Mucosa of gallbladder (tissue), 1 donor: Measurements from ENCODE around the gene BTN3A1. TPM values are rescaled to one million over a fixed set of nuclear protein-coding genes. Genes with fewer than 3 reads are reported as not detected.
A peak's percentile ranks its signal among the peaks of the same experiment; 100 is the strongest.
"Not testable (repeated sequence)": the region's sequence is repeated elsewhere in the genome, so short reads cannot be mapped to it uniquely, and the experiment has no call there.

Source experiments
- DNase-seq: peaks from one replicate; pipeline ENCODE4 v3.0.0-alpha.2; 2020; ENCODE audit warnings: low spot score
- total RNA-seq: library from RNA; stranded (reverse); gene quantifications from one replicate; pipeline ENCODE4 v1.2.1, GENCODE V29; 2021
- donor health status: DM: no; HTN: no; CAD: no.

BTN3A1 gene
- 32.1 TPM for total RNA-seq

DNA sequence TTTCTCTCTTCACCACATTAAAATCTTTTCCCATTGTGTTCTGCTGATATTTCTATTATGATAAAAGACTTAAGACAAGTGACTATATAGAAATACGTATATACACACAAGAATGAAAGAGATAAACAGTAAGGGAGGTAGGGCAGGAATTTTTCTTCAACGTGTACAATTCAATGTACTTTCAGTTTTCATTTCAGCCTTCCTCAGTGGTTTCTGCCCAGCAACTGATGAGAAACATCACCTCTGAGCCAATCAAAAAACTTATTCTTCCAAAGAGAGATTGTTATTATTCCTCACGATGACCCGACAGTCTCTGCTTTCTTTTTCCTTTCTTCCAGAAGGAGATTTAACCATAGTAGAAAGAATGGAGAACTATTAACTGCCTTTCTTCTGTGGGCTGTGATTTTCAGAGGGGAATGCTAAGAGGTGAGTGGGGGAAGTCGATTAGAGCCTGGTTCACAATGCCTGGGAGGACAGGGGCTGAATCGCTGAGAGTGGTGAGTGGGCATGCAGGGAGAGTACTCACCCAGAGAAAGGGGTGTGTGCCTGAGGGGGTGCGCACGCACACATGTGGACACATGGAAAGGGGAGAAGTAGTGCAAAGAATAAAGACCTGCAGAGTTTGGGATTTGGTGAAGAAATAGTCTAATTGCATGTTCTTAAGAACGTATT, at the start of gene BTN3A1:
TSS of gene BTN3A1 (plus strand) at position 289 of the 672 bp plus-strand sequence. CDS start 3,289 bp downstream, outside the sequence.
- peak; percentile 81 for DNase-seq

GRCh38 chr6:26352315-26352714, 49.8 kb upstream of the BTN3A1 start:
- no peak for DNase-seq

DNA sequence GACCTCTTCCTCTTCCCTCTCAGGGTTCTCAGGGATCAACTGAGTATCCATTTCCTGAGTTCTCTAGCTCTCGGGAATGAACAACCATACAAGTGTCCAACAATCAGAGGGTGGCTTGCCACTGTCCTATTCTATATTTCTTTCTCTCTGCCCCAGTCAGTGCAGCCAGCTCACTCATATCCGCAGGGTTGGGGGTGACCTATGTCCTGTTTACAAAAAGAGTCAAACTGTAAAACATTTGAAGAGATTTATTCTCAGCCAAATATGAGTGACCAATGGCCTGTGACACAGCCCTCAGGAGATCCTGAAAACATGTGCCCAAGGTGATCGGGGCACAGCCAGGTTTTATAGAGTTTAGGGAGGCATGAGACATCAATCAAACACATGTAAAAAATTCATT, 47.9 kb upstream of the BTN3A1 start:
- no peak for DNase-seq

GRCh38 chr6:26355366-26355765, 46.7 kb upstream of the BTN3A1 start:
- DNase-seq = no peak

GRCh38 chr6:26357543-26357942, 44.5 kb upstream of the BTN3A1 start:
- not testable (repeated sequence) for DNase-seq

GRCh38 chr6:26358511-26358981, 43.5 kb upstream of the BTN3A1 start:
- DNase-seq = no peak

DNA sequence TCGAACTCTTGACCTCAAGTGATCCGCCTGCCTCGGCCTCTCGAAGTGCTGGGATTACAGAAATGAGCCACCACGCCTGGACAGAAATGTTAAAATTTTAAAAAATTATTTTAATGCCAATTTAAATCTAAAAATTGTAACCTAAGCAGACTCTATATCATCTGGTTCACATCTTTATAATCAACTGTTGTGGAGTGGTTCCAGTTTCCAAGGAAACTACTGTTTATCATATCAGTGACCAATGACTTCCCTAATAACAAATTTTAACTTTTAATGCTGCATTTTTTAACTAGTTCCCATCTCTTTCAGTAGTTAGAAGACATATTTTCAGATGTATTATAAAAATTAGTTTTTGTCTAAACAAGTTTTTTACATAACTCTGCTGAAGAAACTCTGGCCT, 42.3 kb upstream of the BTN3A1 start:
- no peak for DNase-seq

DNA sequence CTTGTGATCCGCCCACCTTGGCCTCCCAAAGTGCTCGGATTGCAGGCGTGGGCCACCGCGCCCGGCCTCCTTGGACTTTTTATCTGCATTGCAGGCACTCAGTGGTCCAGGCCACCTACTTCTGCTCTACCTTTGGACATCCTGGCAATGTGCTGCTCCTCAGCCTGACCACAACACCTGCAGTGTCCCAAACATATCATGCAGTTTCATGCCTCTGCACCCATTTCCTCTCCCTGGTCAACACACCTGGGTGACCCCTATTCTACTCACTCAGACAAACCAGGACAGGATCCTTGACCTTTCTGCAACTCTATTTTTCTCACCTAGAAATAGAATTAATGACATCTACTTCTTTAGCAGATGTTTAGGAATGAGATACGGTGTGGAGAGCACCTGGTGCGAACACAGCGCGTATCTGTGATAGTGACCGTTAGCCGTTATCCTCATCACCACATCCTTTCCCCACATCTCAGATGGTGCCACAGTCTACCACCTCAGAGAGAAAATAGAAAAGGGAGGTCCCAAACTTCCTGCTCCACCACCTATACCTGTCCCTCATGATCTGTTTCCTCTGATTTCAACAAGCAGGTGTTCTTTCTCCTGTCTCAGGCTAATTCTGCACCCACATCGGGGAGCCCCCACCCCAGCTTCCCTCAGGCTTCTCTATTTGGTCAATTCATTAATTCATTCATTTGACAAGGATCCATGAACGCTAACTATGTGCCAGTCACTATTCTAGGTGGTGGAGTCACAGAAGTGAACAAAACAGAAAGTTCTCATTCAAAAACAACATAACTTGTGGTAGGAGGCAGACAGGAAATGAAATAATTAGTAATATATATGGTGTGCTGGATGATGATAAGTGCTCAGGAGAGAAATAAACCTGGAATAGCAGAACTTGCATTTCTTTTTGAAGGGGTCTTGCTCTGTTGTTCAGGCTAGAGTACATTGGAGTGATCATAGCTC, 41.3 kb upstream of the BTN3A1 start:
- DNase-seq = no peak

DNA sequence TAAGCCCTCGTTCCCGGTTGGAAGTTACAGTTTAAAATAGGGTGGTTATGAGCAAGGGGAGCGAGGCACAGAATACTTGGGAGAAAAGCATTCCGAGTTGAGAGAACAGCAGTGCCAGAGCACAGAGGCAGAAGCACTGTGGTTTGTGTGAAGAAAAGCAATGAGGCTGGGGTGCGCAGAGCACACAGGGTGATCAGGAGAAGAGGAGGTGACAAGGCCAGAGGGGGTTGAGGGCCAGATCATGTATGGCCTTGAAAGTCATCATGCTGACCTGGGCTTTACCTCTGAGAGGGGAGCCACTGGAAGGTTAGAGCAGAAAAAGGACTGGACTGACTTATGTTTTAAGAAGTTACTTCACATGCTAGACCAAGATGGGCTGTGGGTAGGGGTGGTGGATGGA, 40.5 kb upstream of the BTN3A1 start:
- DNase-seq = no peak

DNA sequence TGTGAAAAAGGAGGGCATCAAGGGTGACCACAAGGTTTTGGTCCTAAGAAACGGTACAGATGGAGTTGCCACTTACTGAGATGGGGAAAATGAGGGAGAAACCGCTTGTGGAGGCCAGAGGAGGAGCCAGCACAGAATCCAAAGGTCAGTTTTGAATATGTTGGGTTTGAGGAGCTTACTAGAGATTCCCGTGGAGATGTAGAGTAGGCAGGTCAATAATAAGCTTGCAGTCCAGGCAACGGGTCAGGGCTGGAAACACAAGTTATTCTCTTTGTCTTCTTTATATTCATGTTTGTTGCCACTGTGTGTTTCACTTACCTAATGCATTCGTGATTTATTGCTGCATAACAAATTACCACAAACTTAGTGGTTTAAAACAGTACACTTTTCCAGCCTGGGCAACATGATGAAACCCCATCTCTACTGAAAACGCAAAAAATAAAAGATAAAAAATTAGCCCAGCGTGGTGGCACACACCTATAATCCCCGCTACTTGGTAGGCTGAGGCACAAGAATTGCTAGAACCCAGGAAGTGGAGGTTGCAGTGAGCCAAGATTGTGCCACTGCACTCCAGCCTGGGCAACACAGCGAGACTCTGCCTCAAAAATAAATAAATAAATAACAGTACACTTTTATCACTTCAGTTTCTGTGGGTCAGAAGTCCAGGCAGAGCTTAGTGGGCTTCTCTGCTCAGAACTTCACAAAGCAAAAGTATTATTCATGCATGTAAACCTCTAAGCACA, 39.8 kb upstream of the BTN3A1 start:
- DNase-seq = no peak

DNA sequence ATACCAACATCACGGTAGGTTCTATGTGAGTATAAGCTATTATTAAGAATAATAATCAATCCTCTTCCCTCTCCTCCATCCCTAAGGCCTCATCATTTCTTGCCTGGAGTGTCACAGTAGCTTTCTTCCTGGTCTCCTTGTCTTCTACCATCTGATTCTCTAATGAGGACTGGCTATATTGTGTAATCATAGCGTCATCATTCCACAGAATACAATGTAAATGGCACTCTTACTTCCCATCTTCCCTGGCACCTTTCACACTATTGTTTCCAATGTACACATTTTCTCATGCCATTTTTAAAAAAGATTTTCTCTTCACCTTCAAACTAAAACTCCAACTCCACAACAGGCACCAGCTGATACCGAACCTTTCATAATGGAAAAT, 39.2 kb upstream of the BTN3A1 start:
- DNase-seq = no peak

DNA sequence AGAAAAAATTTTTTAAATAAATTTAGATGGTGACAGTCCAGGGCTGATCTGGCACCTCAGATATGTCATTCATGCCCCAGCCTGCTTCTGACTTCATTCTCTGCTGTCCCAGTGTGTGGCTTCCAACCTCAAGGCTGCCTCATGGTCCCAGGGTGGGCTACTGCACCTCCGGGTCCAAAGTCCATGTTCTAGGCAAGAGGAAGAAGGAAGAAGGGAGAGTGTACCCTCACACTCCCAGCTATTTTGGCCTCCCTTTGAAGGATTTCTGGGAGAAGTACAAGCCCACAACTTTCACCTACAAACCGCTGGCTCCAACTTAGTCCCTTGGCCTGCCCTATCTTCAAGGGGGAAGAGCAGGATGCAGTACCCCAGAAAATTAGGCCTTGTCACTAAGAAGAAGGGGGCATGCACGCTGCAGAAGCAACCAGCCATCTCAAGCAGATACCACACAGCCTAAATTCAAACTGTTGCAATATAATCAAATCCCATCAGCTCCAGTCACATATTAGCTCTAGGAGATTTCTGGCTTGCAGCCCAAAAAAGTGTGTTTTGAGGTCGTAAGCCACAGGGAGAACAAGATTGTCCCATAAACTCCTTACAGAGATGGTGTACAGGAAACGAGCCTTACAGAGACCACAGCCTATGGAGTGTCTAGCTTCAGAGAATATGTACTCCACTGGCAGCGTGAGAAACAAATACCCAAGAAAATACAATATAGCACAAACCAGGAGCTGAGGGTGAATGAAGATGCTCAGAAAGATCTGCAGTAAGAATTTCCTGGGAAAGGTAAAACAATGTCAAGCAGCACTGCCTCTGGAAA, 38.0 kb upstream of the BTN3A1 start:
- DNase-seq = no peak

GRCh38 chr6:26365633-26365995, 36.5 kb upstream of the BTN3A1 start:
- no peak for DNase-seq

DNA sequence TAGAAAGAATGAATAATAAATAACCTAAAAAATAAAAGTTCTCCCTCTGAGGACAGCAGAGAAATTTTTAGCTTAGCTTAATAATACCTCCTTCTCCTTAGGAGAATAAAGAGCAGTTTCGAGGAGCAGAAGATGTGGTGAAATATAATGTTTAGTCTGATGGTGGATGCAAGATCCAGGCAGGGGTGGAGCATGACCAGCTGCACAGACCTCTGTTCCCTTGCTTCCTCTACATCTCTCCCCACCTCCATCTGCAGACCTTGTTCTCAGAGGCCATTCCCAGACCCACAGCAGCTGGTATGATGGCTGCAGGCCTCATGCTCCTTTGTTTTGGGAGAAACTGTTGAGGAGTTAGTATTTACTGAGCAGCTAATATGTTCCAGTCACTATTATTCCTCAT, 35.6 kb upstream of the BTN3A1 start:
- DNase-seq = no peak

GRCh38 chr6:26367114-26367513, 35.0 kb upstream of the BTN3A1 start:
- DNase-seq = no peak

DNA sequence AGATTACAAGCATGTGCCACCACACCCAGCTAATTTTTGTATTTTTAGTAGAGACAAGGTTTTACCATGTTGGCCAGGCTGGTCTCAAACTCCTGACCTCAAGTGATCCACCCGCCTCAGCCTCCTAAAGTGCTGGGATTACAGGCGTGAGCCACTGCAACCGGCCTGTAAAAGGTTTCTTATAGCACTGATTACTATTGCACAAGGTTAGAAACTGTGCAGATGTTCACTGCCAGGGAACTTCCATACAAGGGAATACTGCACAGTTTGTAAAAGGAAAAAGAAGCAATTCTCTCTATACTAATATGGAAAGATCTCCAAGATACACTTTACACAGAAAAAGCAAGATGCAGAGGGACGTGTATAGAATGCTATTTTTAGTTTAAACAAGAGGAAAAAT, 30.3 kb upstream of the BTN3A1 start:
- DNase-seq = not testable (repeated sequence)

GRCh38 chr6:26372308-26373144, 29.5 kb upstream of the BTN3A1 start:
- no peak for DNase-seq

DNA sequence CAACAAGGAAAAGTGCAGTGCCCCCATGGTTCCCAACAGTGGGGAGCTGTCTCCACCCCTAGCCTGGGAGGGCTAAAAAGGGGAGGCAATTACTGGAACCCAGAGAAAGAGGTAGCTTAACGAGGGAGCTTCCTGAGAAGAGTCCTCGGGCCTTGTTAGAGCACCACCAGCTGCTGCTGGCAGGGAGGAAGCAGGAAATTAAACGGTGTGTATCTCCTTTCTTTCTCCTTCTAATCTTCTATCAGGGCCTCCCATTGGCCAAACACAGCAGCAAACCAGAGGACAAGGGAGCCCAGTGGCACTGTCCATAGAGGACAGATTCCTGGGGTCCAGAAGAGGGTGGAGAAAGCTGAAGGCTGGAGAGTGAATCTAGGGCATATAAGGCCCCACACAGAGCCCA, 26.8 kb upstream of the BTN3A1 start:
- DNase-seq = no peak

GRCh38 chr6:26377719-26378118, 24.4 kb upstream of the BTN3A1 start:
- no peak for DNase-seq

DNA sequence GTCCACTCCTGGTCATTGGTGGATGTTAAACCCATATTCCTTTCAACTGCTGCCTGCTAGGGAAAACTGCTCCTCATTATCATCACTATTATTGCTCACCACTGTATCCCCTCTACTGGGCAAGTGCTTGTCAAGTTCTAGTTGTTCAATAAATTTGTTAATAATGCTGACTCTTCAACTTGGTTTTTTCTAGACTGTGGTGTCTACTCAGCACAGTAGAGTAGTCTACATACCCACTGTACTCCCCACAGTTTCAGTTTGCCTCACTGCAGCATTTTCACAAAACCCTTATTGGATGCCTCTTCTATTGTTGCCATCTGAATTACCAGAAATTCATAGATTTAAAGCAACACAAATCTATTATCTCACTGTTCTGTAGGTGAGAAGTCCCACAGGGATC, 23.9 kb upstream of the BTN3A1 start:
- DNase-seq = not testable (repeated sequence)
